Naive thymus-derived CD8-positive, alpha-beta T cell (primary cell): ENCODE measurements around the gene MEGF9. TPM values are rescaled to one million over a fixed set of nuclear protein-coding genes. Genes with fewer than 3 reads are reported as not detected.
A peak's percentile ranks its signal among the peaks of the same experiment; 100 is the strongest.

Experiments used
- ATAC-seq, 2 donors: fragments of 150-1000 bp; cut with Tn5 transposase in 1 of 2; sonication (Bioruptor Pico), chemical (Tn5 transposase) in 1 of 2; 1 replicate in 1 of 2; 2 replicates in 1 of 2; pipeline ENCODE4 v1.10.0; 2021; ENCODE audit warnings: mild to moderate bottlenecking in 2 of 2, moderate library complexity in 2 of 2
- POLR2A ChIA-PET: fragments of 350-600 bp; sonication (Branson Sonifier 250); formaldehyde crosslinking; loops from one replicate; lab custom pipeline; 2021; ENCODE audit warnings: antibody characterized with exemption; lab: Charles Lee
- DNase-seq, 10 donors: peaks; one replicate each; pipeline versions ENCODE4 v3.0.0 to v3.0.0-alpha.2; 2020 to 2022
- H3K27ac Mint-ChIP-seq, 10 donors: one replicate each; pipeline ENCODE4 v1.8.0; 2020 to 2022; ENCODE audit warnings: mild to moderate bottlenecking in 10 of 10, mixed read lengths in 10 of 10, moderate library complexity in 4 of 10, inconsistent platforms in 1 of 10
- H3K27me3 Mint-ChIP-seq, 5 donors: one replicate each; pipeline ENCODE4 v1.8.0; 2021 to 2022; ENCODE audit warnings: mixed read lengths in 5 of 5
- H3K36me3 Mint-ChIP-seq, 3 donors: one replicate each; pipeline ENCODE4 v1.8.0; 2020 to 2022; ENCODE audit warnings: mixed read lengths in 3 of 3, mild to moderate bottlenecking in 2 of 3, inconsistent platforms in 1 of 3
- H3K4me1 Mint-ChIP-seq, 4 donors: one replicate each; pipeline ENCODE4 v1.8.0; 2021 to 2022; ENCODE audit warnings: mixed read lengths in 4 of 4
- H3K4me3 Mint-ChIP-seq, 10 donors: one replicate each; pipeline ENCODE4 v1.8.0; 2020 to 2022; ENCODE audit warnings: mild to moderate bottlenecking in 10 of 10, mixed read lengths in 10 of 10, moderate library complexity in 6 of 10, inconsistent platforms in 1 of 10
- H3K9me3 Mint-ChIP-seq, 9 donors: one replicate each; pipeline ENCODE4 v1.8.0; 2020 to 2022; ENCODE audit warnings: mixed read lengths in 9 of 9, mild to moderate bottlenecking in 3 of 9, inconsistent platforms in 1 of 9, moderate library complexity in 1 of 9
- polyA plus RNA-seq, 3 donors: library from polyadenylated mRNA; unstranded; fragments of 300-500 nt; fragmentation: Illumina TruSeq; gene quantifications; one replicate each; pipeline ENCODE4 v1.2.3, GENCODE V29; 2021
- total RNA-seq, 8 experiments: library from RNA in 2 of 8; stranded (reverse) in 2 of 8; gene quantifications; one replicate each; pipeline ENCODE4 v1.2.3 and lab custom pipeline; 2021 to 2026

MEGF9 gene
- total and polyA plus RNA-seq, 5 experiments from 2014 or later = 3.0 to 11.1 (median 4.9) TPM

DNA sequence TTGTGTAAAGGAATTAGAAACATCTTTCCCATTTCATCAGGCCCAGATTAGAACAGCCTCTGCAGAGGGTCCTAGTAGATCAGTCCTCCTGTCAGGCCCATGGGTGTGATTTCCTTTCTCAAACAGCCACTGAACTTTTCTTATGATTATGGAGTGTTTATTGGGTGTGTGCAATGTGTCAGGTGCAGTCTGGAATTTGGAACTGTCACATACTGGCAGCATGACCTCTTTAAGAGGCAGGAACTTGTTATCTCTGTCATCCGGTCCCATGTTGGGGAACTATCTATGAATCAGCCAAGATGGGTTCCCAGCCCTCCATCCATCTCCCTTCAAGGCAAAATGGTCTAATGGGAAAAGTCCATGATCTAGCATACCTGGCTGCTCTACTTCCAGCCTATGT, 11.6 kb upstream of the MEGF9 start:
- Mint-ChIP-seq H3K36me3 (no peaks in the 10 kb centered on the region), H3K4me1 (peaks cover 0 to 2% (median 0%) of the 10 kb centered on the region in 4 donors), H3K27me3 (no peaks in the 10 kb centered on the region), H3K4me3 (no peak overlapping the region), H3K9me3 (no peaks in the 10 kb centered on the region), H3K27ac (no peak overlapping the region)
- POLR2A ChIA-PET = interaction anchor here (1.6 kb wide), 1 partner anchor 11 kb away, joined by 4 read pairs; the partner anchor contains the start of gene MEGF9
- DNase-seq (no peak), ATAC-seq (no peak)

DNA sequence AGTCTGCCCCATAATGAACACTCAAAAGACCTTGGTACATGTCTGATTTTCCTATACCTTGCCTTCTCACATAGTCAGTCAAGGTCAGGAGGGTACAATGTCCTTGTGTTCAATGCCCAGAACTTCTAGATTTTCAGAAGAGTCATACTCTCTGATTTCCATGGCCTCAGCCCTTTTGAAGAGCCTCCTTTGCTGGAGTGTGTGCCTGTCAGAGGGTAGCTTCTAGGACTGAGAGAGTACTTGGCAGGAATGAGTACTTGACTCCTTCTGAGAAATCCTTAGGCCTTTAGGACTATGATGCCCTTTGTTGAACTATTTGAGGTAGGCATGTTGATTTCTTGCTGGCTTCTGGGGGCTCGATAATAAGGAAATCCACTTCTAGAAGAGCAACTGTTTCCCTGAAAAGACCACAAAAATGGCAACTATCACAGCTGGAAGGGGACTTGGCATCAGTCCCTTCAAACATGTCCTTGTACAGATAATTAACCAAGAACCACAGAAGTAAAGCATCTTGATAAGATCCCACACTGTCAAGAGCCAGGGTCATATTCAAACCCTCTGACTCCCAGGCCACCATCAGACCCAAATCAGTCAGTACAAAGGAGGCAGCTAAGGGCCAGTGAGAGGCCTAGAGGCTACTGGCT, 10.6 kb upstream of the MEGF9 start:
- H3K4me3 Mint-ChIP-seq = no peak overlapping the region
- POLR2A ChIA-PET = interaction anchor here (1.6 kb wide), 1 partner anchor 10 kb away, joined by 4 read pairs; the partner anchor contains the start of gene MEGF9
- peak overlapping the region in 1 of 10 donors; percentile 62 for H3K27ac Mint-ChIP-seq
- peaks cover 0 to 2% (median 0%) of the 10 kb centered on the region in 4 donors for H3K4me1 Mint-ChIP-seq
- no peaks in the 10 kb centered on the region for H3K9me3 Mint-ChIP-seq
- no peaks in the 10 kb centered on the region for H3K27me3 Mint-ChIP-seq
- H3K36me3 Mint-ChIP-seq = no peaks in the 10 kb centered on the region
- ATAC-seq (no peak), DNase-seq (no peak)

DNA sequence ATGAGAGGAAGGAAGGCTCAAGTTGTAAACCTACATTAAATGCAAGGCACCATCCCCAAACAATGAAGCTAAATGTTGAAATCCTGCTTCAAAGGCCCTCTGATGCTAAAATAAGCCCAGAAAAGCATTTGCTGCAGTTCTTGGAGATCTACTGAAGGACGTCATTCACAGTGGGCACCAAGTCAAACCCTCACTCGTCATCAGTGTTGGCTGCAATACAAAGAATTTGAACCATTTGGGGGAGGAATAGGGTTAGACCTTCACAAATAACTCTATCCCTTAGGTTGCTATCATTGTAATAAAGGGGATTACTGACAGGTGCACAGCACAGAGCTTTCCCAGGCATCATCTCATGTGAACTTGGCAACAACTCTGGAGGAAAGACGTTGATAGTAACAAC, 9.3 kb upstream of the MEGF9 start:
- Mint-ChIP-seq H3K36me3 (no peaks in the 10 kb centered on the region), H3K27me3 (no peaks in the 10 kb centered on the region), H3K27ac (no peak overlapping the region), H3K9me3 (no peaks in the 10 kb centered on the region), H3K4me1 (peaks cover 0 to 2% (median 0%) of the 10 kb centered on the region in 4 donors), H3K4me3 (no peak overlapping the region)
- POLR2A ChIA-PET = no interaction called here
- ATAC-seq (no peak), DNase-seq (no peak)

DNA sequence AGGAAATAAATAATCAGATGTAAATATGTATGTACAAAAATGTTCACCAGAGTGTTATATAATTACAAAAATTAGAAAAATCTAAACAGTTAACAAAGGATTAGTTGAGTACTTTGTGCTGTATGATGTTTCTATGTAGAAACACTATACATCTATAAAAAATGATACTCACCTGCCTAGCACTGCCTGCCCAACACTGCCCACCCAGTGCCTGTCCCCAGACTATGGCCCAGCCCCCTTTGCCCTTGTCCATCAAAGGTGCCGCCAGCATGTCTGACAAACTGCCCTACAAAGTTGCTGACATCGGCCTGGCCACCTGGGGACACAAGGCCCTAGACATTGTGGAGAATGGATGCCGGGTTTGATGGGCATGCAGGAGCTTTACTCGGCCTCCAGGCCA, 6.1 kb upstream of the MEGF9 start:
- H3K27ac Mint-ChIP-seq = no peak overlapping the region
- no peaks in the 10 kb centered on the region for H3K27me3 Mint-ChIP-seq
- H3K9me3 Mint-ChIP-seq = no peaks in the 10 kb centered on the region
- DNase-seq (no peak), ATAC-seq (no peak)
- H3K4me1 Mint-ChIP-seq = peaks cover 0 to 3% (median 0%) of the 10 kb centered on the region in 4 donors
- H3K36me3 Mint-ChIP-seq = no peaks in the 10 kb centered on the region
- no peak overlapping the region for H3K4me3 Mint-ChIP-seq
- POLR2A ChIA-PET = no interaction called here

DNA sequence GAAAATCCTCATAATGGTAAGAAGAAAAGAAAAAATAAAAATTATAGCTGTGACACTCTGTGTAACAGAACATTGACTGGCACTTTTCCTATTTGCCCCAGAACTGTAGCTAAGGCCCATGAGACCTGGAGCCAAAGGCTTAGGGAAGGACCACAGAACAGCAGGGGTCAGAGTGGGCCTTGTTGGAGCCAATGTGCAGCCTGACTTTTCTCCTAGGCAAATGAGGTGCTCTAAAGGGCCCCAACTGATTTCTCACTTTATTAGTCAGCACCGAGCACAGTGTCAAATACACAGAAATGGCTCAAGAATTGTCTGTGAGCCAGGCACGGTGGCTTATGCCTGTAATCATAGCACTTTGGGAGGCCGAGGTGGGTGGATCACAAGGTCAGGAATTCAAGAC, 4.0 kb upstream of the MEGF9 start:
- Mint-ChIP-seq H3K36me3 (no peaks in the 10 kb centered on the region), H3K27ac (no peak overlapping the region), H3K4me1 (peaks cover under 1 to 8% (median 3%) of the 10 kb centered on the region in 4 donors), H3K27me3 (no peaks in the 10 kb centered on the region), H3K9me3 (no peaks in the 10 kb centered on the region), H3K4me3 (no peak overlapping the region)
- POLR2A ChIA-PET = no interaction called here
- no peak for ATAC-seq
- no peak for DNase-seq

DNA sequence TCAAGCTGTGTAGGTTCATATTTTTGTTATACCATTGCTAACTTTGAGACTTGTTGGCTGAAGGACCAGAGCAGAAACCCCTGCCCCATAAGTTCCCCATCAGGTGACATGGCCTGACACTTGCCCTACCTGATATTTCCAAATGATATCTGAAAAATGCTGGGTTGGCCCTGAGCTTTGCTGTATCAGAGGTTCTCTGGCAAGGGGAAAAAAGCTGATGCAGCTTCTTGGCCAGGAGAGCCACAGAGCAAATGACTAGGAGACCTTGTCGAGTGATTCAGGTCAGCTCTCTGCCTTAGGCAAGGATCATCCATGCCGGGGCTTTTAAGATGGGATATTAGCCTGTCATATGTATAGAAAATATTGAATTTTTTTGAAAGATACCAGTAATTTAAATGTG, 2.9 kb upstream of the MEGF9 start:
- H3K27ac Mint-ChIP-seq = no peak overlapping the region
- no peak overlapping the region for H3K4me3 Mint-ChIP-seq
- POLR2A ChIA-PET = no interaction called here
- H3K36me3 Mint-ChIP-seq = no peaks in the 10 kb centered on the region
- H3K4me1 Mint-ChIP-seq = peaks cover 11 to 19% (median 15%) of the 10 kb centered on the region in 4 donors
- ATAC-seq (no peak), DNase-seq (no peak)
- no peaks in the 10 kb centered on the region for H3K9me3 Mint-ChIP-seq
- H3K27me3 Mint-ChIP-seq = no peaks in the 10 kb centered on the region

DNA sequence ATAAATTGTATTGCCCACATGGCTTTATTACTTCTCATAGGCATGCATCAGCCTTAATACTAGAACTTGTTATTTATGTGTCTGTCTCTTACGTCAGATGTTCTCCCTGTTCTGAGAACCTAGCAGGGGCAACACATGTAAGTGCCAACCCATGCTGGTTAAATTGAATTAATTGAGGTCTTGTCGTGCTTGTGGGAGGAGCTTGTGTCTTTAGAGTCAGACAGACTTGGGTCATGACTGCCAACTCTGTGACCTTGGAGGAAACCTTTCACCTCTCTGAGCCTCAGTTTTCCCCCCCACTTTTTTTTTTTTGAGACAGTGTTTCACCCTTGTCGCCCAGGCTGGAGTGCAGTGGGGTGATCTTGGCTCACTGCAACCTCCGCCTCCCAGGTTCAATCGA, 2.2 kb upstream of the MEGF9 start:
- peak overlapping the region in 1 of 10 donors; percentile 44 for H3K27ac Mint-ChIP-seq
- H3K9me3 Mint-ChIP-seq = no peaks in the 10 kb centered on the region
- H3K27me3 Mint-ChIP-seq = no peaks in the 10 kb centered on the region
- POLR2A ChIA-PET = interaction anchor here (0.9 kb wide), 1 partner anchor 657 kb away, joined by 4 read pairs; no protein-coding TSS in a partner anchor
- H3K36me3 Mint-ChIP-seq = no peaks in the 10 kb centered on the region
- no peak for ATAC-seq
- peaks cover 16 to 25% (median 22%) of the 10 kb centered on the region in 4 donors for H3K4me1 Mint-ChIP-seq
- no peak for DNase-seq
- H3K4me3 Mint-ChIP-seq = peak overlapping the region in 7 of 10 donors; percentile 16 to 67 (median 44)

DNA sequence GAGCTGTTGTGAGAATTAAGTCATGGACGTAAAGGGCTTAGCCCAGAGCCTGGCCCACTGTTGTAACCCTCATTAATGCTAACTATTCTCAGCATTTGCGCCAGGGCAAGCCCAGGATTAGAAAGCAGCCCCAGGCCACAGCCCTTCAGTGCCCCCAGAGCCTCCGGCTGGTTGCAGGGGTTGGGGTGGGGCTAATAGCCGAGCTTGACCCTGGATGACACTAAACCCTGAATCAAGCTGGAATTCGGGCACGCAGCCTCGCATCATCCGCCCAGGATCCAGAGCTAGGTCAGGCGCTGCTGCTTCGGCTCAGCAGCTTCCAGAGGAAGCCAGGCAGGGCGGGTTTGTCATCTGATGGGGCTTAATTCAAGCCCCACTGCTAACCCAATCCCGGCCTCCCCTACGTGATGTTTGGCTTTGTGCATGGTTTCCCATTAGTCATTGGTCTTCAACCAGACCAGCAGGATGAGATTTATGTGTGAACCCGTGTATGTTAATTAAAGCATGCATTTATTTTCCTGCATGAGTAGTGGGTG, 1.2 kb upstream of the MEGF9 start:
- no peak for ATAC-seq
- H3K27me3 Mint-ChIP-seq = no peaks in the 10 kb centered on the region
- peak overlapping the region; percentile 19 to 96 (median 84) for H3K4me3 Mint-ChIP-seq
- POLR2A ChIA-PET = interaction anchor here (0.7 to 1.5 kb wide), 5 partner anchors 10 to 658 kb away, joined by 3 to 4 read pairs (median 3); no protein-coding TSS in a partner anchor
- H3K36me3 Mint-ChIP-seq = no peaks in the 10 kb centered on the region
- no peak for DNase-seq
- peaks cover 18 to 33% (median 27%) of the 10 kb centered on the region in 4 donors for H3K4me1 Mint-ChIP-seq
- H3K9me3 Mint-ChIP-seq = no peaks in the 10 kb centered on the region
- H3K27ac Mint-ChIP-seq = peak overlapping the region in 7 of 10 donors; percentile 17 to 73 (median 54)

DNA sequence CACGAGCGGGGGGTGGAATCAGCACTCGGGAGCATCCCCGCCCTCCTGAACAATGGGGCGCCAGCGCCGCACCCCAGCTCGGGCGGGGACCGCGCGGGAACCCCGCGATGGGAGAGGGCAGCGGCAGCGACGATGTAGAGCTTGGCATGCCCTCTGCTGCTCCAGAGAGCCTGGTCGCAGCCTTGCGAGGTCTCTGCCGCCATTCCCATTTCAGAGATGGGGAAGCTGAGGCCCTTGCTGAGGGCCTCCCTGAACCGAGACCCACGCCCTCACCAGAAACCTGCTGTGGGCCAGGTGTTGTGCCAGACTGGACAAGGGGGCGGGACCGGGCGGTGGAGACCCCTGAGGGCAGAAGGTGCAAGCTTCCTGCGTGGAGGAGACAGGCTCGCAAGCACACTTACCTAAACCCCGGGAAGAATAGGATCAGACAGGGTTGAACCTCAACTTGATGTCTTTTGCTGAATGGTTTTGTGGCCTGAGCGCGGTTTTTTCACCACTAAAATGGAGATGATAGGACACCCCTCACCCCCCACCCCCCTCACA, 647 bp upstream of the MEGF9 start:
- DNase-seq (no peak), ATAC-seq (peak in 1 of 2 donors; percentile 59)
- peak overlapping the region; percentile 78 to 96 (median 85) for H3K4me3 Mint-ChIP-seq
- H3K4me1 Mint-ChIP-seq = peaks cover 18 to 38% (median 29%) of the 10 kb centered on the region in 4 donors
- peak overlapping the region in 8 of 10 donors; percentile 20 to 86 (median 62) for H3K27ac Mint-ChIP-seq
- no peaks in the 10 kb centered on the region for H3K9me3 Mint-ChIP-seq
- H3K36me3 Mint-ChIP-seq = no peaks in the 10 kb centered on the region
- POLR2A ChIA-PET = interaction anchor here (0.6 to 1.5 kb wide), 6 partner anchors 10 to 663 kb away, joined by 3 to 4 read pairs (median 3); no protein-coding TSS in a partner anchor
- H3K27me3 Mint-ChIP-seq = no peaks in the 10 kb centered on the region

DNA sequence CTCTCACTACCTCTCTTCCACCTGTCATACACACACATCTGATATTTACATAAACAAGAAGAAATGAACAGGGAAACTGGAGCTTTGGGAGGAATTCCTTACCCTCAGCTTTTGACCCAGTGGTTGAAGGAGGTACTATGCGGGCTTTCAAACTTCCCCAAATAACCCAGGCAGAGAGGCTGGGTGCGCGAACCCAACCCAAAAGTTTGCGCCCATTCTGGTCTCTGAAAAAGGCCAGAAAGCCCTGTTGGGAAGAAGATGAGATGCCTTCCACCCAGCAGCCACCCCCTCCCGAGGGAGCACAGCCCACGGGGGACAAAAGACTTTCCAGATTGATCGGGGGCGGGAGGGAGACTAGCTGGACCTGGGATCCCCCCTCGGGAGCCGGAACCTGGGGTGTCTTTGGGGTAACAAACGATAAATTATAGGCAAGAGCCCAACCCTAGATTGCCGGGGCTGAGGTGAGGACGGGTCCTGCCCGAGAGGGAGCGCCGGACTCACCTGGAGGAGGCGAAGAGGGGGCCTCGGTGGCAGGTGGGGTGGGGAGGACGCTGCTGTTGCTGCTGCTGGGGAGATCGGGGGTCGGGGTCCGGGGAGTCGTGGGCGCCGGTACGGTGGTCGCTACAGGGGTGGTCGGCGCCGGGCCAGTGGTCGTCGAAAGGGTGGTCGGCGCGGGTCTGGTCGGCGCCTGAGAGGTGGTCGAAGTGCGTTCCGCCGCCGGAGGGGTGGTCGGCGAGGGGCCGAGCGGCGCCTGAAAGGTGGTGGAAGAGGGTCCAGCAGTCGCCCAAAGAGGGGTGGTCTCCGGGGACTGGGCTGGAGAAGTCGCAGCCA, 798 bp downstream of the MEGF9 start:
- Mint-ChIP-seq H3K9me3 (no peaks in the 10 kb centered on the region), H3K36me3 (no peaks in the 10 kb centered on the region), H3K27me3 (no peaks in the 10 kb centered on the region), H3K4me1 (peaks cover 18 to 49% (median 33%) of the 10 kb centered on the region in 4 donors), H3K4me3 (peak overlapping the region; percentile 75 to 96 (median 90)), H3K27ac (peak overlapping the region; percentile 81 to 95 (median 89))
- ATAC-seq (no peak), DNase-seq (peak in 4 of 10 donors; percentile 9 to 18 (median 12))
- POLR2A ChIA-PET = no interaction called here

DNA sequence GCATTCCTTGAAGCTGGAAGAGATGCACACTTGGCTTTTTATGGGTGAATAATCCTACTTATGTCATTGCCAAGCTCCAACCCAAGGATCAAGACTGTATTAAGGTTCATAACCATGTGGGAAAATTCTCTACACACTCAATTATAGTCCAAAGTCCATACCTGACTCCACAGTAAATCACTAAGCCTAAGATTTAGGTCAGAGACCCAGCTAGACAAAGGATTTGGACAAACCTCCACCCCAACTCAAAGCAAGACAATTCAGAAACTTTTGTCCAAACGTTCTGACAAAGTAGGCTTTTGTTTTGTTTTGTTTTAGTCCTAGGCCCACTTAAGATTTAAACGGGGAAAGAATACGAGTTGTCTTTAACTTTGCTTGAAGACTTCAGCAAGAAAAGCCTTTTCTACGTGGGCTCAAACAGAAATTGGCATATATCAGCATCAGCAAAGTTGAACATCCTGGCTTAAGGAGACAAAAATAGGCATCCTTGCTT, 1.7 kb downstream of the MEGF9 start:
- H3K4me1 Mint-ChIP-seq = peaks cover 18 to 52% (median 34%) of the 10 kb centered on the region in 4 donors
- ATAC-seq (no peak), DNase-seq (no peak)
- H3K9me3 Mint-ChIP-seq = no peaks in the 10 kb centered on the region
- no peaks in the 10 kb centered on the region for H3K36me3 Mint-ChIP-seq
- no peaks in the 10 kb centered on the region for H3K27me3 Mint-ChIP-seq
- H3K4me3 Mint-ChIP-seq = peak overlapping the region; percentile 75 to 96 (median 90)
- peak overlapping the region; percentile 81 to 96 (median 90) for H3K27ac Mint-ChIP-seq
- POLR2A ChIA-PET = interaction anchor here (0.9 to 1.2 kb wide), 4 partner anchors 80 to 489 kb away, joined by 3 to 6 read pairs (median 3); partner anchors contain the start of genes FBXW2 and RAB14
